ENCODE data around the gene PCBD1. TPM values are rescaled to one million over a fixed set of nuclear protein-coding genes. Genes with fewer than 3 reads are reported as not detected.
"Not testable (repeated sequence)": the region's sequence is repeated elsewhere in the genome, so short reads cannot be mapped to it uniquely, and the experiment has no call there.

PCBD1 gene
- total and polyA plus RNA-seq, 2 donors (not counting 1 experiment from before 2014, with no cell fraction given): 6.7 to 14.1 TPM

DNA sequence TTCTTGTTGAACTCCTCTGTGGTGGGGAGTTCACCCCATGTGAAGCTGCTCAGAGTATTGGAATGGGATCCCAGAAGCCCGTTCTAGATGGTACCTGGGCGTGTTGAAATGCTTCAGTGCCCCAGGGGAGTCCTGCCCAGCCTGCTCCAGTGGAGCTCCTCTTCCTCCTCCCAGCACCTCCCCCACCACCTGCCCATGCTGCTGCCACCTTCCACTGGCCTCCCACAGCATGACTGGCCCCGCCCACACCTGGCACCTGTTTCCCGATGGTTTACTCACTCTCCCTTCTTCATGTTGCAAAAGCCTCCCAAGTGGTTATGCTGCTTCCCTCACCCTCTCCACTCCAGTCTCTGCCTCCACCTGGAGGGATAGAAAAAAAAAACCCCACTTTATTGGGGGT, 32.2 kb upstream of the PCBD1 start:
- H3K4me3 ChIP-seq (ENCODE audit: control extremely low read depth in 1 of 5, extremely low read depth in 1 of 5, insufficient read depth in 1 of 5, low read depth in 2 of 5, low read length in 4 of 5): no peak overlapping the region
- no peaks in the 10 kb centered on the region for H3K9me3 ChIP-seq (ENCODE audit: control extremely low read depth in 1 of 3, control insufficient read depth in 2 of 3, insufficient read depth in 1 of 3, low read length in 2 of 3)
- Mint-ChIP-seq H3K4me1 (peaks cover 4% of the 10 kb centered on the region), H3K27ac (no peak overlapping the region), H3K4me3 (no peak overlapping the region), H3K27me3 (peaks cover 31% of the 10 kb centered on the region), H3K9me3 (ENCODE audit: insufficient read depth) (no peaks in the 10 kb centered on the region)
- DNase-seq: no peak
- POLR2A ChIA-PET: no interaction called here
- H3K4me1 ChIP-seq (ENCODE audit: control insufficient read depth in 2 of 2, insufficient read depth in 2 of 2, low read length in 2 of 2): no peaks in the 10 kb centered on the region
- H3K9ac ChIP-seq (ENCODE audit: low read length): no peak overlapping the region
- H3K27me3 ChIP-seq (replicated peaks in 1 of 4; ENCODE audit: control extremely low read depth in 1 of 4, control insufficient read depth in 3 of 4, insufficient read depth in 4 of 4, low read length in 3 of 4): peaks cover 0 to 3% (median 0%) of the 10 kb centered on the region in 4 experiments
- H4K20me1 ChIP-seq (ENCODE audit: control insufficient read depth, insufficient read depth, low read length, poor library complexity, severe bottlenecking): no peaks in the 10 kb centered on the region
- TF ChIP-seq EZH2 (IDR thresholded peaks at IDR 0.05; ENCODE audit: borderline replicate concordance, insufficient read depth, low read depth, low read length, poor library complexity, severe bottlenecking): no peak
- TF ChIP-seq, protein P1, sequence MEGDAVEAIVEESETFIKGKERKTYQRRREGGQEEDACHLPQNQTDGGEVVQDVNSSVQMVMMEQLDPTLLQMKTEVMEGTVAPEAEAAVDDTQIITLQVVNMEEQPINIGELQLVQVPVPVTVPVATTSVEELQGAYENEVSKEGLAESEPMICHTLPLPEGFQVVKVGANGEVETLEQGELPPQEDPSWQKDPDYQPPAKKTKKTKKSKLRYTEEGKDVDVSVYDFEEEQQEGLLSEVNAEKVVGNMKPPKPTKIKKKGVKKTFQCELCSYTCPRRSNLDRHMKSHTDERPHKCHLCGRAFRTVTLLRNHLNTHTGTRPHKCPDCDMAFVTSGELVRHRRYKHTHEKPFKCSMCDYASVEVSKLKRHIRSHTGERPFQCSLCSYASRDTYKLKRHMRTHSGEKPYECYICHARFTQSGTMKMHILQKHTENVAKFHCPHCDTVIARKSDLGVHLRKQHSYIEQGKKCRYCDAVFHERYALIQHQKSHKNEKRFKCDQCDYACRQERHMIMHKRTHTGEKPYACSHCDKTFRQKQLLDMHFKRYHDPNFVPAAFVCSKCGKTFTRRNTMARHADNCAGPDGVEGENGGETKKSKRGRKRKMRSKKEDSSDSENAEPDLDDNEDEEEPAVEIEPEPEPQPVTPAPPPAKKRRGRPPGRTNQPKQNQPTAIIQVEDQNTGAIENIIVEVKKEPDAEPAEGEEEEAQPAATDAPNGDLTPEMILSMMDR (IDR thresholded peaks at IDR 0.05): no peak
- ATAC-seq (ENCODE audit: low read depth): no peak
- H2AFZ ChIP-seq (ENCODE audit: insufficient read depth, low read depth, low read length, poor library complexity, severe bottlenecking): no peak overlapping the region
- intact Hi-C loops (cut with micrococcal nuclease): no loop called here
- WGBS (ENCODE audit: insufficient coverage): 80% methylated on average over 4 of the region's 4 CpGs
- H3K36me3 ChIP-seq (replicated peaks in 1 of 2; ENCODE audit: control extremely low read depth in 1 of 2, control insufficient read depth in 1 of 2, extremely low read depth in 1 of 2, insufficient read depth in 2 of 2, low read length in 1 of 2): no peaks in the 10 kb centered on the region
- H3K27ac ChIP-seq (ENCODE audit: low read length in 2 of 2): no peak overlapping the region
- no peaks in the 10 kb centered on the region for H3K79me2 ChIP-seq (ENCODE audit: control insufficient read depth, insufficient read depth, low read length)
- H3K4me2 ChIP-seq (replicated peaks; ENCODE audit: low read depth, low read length, poor library complexity, severe bottlenecking): no peak overlapping the region
- CTCF ChIA-PET: interaction anchor here (0.9 kb wide), 1 partner anchor 11 kb away, joined by 3 read pairs; no protein-coding TSS in a partner anchor

DNA sequence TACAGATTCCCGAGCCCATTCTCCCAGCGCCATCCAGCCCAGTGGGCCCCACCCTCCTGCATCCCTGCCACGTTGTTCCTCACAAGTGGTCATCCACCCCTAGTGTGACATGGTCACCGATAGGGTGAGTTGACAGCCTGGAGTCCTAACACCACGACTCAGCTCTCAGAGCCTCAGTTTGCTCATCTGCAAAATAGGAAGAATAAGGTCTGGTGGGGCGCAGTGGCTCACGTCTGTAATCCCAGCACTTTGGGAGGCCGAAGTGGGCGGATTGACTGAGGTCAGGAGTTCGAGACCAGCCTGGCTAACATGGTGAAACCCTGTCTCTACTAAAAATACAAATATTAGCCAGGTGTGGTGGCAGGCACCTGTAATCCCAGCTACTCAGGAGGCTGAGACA, 31.5 kb upstream of the PCBD1 start:
- POLR2A ChIA-PET; H3K4me1 ChIP-seq (ENCODE audit: control insufficient read depth in 2 of 2, insufficient read depth in 2 of 2, low read length in 2 of 2); DNase-seq; H3K9me3 Mint-ChIP-seq (ENCODE audit: insufficient read depth); H3K4me3 ChIP-seq (ENCODE audit: control extremely low read depth in 1 of 5, extremely low read depth in 1 of 5, insufficient read depth in 1 of 5, low read depth in 2 of 5, low read length in 4 of 5); ATAC-seq (ENCODE audit: low read depth); H3K4me3 Mint-ChIP-seq; H3K27me3 ChIP-seq (replicated peaks in 1 of 4; ENCODE audit: control extremely low read depth in 1 of 4, control insufficient read depth in 3 of 4, insufficient read depth in 4 of 4, low read length in 3 of 4); H3K9me3 ChIP-seq (ENCODE audit: control extremely low read depth in 1 of 3, control insufficient read depth in 2 of 3, insufficient read depth in 1 of 3, low read length in 2 of 3); H4K20me1 ChIP-seq (ENCODE audit: control insufficient read depth, insufficient read depth, low read length, poor library complexity, severe bottlenecking); H3K27ac Mint-ChIP-seq; H3K79me2 ChIP-seq (ENCODE audit: control insufficient read depth, insufficient read depth, low read length); H3K27ac ChIP-seq (ENCODE audit: low read length in 2 of 2); H3K4me2 ChIP-seq (replicated peaks; ENCODE audit: low read depth, low read length, poor library complexity, severe bottlenecking); H2AFZ ChIP-seq (ENCODE audit: insufficient read depth, low read depth, low read length, poor library complexity, severe bottlenecking); H3K4me1 Mint-ChIP-seq; H3K36me3 ChIP-seq (replicated peaks in 1 of 2; ENCODE audit: control extremely low read depth in 1 of 2, control insufficient read depth in 1 of 2, extremely low read depth in 1 of 2, insufficient read depth in 2 of 2, low read length in 1 of 2); intact Hi-C loops (cut with micrococcal nuclease); H3K9ac ChIP-seq (ENCODE audit: low read length): not testable (repeated sequence)
- peaks cover 26% of the 10 kb centered on the region for H3K27me3 Mint-ChIP-seq
- CTCF ChIA-PET: interaction anchor here (0.9 kb wide), 1 partner anchor 12 kb away, joined by 3 read pairs; no protein-coding TSS in a partner anchor
- 87% methylated on average over 9 of the region's 10 CpGs for WGBS (ENCODE audit: insufficient coverage)
